ENCODE data around the gene PIK3R5. TPM values are rescaled to one million over a fixed set of nuclear protein-coding genes. Genes with fewer than 3 reads are reported as not detected.

PIK3R5 gene
- total RNA-seq, 1 donor from 2014 or later, result 0.30 TPM

DNA sequence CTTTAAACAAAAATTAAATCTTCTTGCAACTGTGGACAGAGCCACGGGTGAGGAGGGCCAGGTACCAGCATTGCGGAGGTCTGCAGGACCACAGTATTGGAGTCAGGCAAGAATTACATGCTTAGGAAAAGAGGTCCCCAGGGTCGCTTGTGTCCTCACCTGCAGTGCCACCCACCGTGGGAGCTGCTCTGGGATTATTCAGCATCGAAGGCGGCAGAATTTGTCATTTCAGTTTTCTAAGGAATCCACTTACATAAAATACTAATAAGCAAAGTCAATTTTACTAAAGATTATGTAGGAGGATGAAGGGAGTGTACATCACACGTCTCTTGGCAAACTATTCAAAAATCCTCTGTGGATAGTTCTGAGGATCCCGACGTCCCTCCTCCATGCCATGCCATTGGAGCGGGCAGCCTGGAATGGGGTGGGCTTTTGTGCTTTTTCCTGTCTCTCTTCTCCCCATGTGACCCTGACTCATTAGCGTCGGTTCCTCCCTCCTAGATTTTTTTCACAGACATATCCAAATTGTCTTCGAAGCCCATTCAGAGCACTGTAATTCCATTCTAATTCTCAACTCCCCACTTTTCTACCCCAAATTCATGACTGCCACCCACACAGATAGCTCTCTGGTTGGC lies 95.0 kb downstream of the PIK3R5 start:
- Histone ChIP-seq H2AFZ (ENCODE audit: low read depth, low read length) (no peak overlapping the region), H4K20me1 (ENCODE audit: insufficient read depth, low read length) (no peaks in the 10 kb centered on the region), H3K27ac (ENCODE audit: low read depth, low read length) (no peak overlapping the region), H3K36me3 (ENCODE audit: insufficient read depth, low read length) (no peaks in the 10 kb centered on the region), H3K79me2 (ENCODE audit: insufficient read depth, low read length) (no peaks in the 10 kb centered on the region), H3K4me1 (ENCODE audit: insufficient read depth, low read length) (no peaks in the 10 kb centered on the region), H3K27me3 (ENCODE audit: insufficient read depth, low read length) (peaks cover 27% of the 10 kb centered on the region), H3K9ac (ENCODE audit: low read length) (no peak overlapping the region), H3K9me3 (ENCODE audit: insufficient read depth, low read depth, low read length) (no peaks in the 10 kb centered on the region), H3K4me3 (ENCODE audit: insufficient read depth, low read depth, low read length) (no peak overlapping the region), H3K4me2 (ENCODE audit: low read length) (no peak overlapping the region)
- H3K27ac Mint-ChIP-seq (ENCODE audit: unreplicated experiment), result no peak overlapping the region
- H3K27me3 Mint-ChIP-seq (ENCODE audit: low read depth, unreplicated experiment), result peaks cover 60% of the 10 kb centered on the region
- no peak for DNase-seq (ENCODE audit: low read depth)
- TF ChIP-seq, protein P1, sequence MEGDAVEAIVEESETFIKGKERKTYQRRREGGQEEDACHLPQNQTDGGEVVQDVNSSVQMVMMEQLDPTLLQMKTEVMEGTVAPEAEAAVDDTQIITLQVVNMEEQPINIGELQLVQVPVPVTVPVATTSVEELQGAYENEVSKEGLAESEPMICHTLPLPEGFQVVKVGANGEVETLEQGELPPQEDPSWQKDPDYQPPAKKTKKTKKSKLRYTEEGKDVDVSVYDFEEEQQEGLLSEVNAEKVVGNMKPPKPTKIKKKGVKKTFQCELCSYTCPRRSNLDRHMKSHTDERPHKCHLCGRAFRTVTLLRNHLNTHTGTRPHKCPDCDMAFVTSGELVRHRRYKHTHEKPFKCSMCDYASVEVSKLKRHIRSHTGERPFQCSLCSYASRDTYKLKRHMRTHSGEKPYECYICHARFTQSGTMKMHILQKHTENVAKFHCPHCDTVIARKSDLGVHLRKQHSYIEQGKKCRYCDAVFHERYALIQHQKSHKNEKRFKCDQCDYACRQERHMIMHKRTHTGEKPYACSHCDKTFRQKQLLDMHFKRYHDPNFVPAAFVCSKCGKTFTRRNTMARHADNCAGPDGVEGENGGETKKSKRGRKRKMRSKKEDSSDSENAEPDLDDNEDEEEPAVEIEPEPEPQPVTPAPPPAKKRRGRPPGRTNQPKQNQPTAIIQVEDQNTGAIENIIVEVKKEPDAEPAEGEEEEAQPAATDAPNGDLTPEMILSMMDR (IDR thresholded peaks at IDR 0.05; ENCODE audit: insufficient read depth, low read depth, low read length), result no peak
- TF ChIP-seq EZH2 (IDR thresholded peaks at IDR 0.05; ENCODE audit: insufficient read depth, low read length), result no peak
- no peak overlapping the region for H3K4me3 Mint-ChIP-seq (ENCODE audit: unreplicated experiment)
- no peak for FAIRE-seq
- H3K9me3 Mint-ChIP-seq (ENCODE audit: unreplicated experiment), result peaks cover 4% of the 10 kb centered on the region
- H3K36me3 Mint-ChIP-seq (ENCODE audit: low read depth, unreplicated experiment), result peaks cover 2% of the 10 kb centered on the region
- no peaks in the 10 kb centered on the region for H3K4me1 Mint-ChIP-seq (ENCODE audit: low read depth, unreplicated experiment)

DNA sequence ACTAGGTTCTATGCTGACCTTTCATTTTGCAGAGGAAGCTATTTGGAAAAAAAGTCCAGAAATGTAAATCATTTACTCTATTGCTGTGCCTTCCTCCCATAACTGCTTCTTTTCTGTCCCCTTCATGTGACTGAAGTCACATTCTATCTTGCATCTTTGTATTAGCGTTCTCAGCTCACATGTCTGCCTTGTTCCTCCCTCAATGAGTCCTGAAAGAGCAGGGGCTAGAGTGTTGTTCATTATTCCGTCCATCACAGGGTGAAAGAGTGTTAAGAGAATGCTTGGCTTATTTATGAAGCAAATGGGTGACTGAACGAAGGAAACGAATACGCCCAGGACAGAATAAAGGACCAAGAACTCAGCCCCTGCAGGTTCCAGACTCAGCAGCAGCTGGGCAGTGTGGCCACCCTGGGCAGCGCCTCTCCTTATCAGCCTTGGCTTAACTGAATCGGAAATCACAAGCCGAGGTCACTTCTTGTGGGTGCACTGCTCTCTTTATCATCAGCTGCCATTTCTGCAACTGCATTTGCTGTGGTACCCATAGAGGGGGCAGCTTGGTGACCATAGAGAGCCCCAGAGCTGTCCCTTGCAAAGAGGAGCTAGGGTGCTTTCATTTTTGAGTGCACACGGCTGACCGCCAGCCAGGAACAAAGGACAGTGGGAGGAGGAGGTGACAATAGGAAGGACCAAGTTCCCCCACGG lies 96.2 kb downstream of the PIK3R5 start:
- Mint-ChIP-seq H3K27ac (ENCODE audit: unreplicated experiment) (no peak overlapping the region), H3K9me3 (ENCODE audit: unreplicated experiment) (peaks cover 4% of the 10 kb centered on the region), H3K27me3 (ENCODE audit: low read depth, unreplicated experiment) (peaks cover 53% of the 10 kb centered on the region), H3K36me3 (ENCODE audit: low read depth, unreplicated experiment) (no peaks in the 10 kb centered on the region), H3K4me1 (ENCODE audit: low read depth, unreplicated experiment) (no peaks in the 10 kb centered on the region), H3K4me3 (ENCODE audit: unreplicated experiment) (no peak overlapping the region)
- Histone ChIP-seq H3K27ac (ENCODE audit: low read depth, low read length) (no peak overlapping the region), H3K4me3 (ENCODE audit: insufficient read depth, low read depth, low read length) (no peak overlapping the region), H3K9me3 (ENCODE audit: insufficient read depth, low read depth, low read length) (no peaks in the 10 kb centered on the region), H3K9ac (ENCODE audit: low read length) (no peak overlapping the region), H3K79me2 (ENCODE audit: insufficient read depth, low read length) (no peaks in the 10 kb centered on the region), H2AFZ (ENCODE audit: low read depth, low read length) (no peak overlapping the region), H3K4me2 (ENCODE audit: low read length) (no peak overlapping the region), H4K20me1 (ENCODE audit: insufficient read depth, low read length) (no peaks in the 10 kb centered on the region), H3K36me3 (ENCODE audit: insufficient read depth, low read length) (no peaks in the 10 kb centered on the region), H3K27me3 (ENCODE audit: insufficient read depth, low read length) (peaks cover 29% of the 10 kb centered on the region), H3K4me1 (ENCODE audit: insufficient read depth, low read length) (no peaks in the 10 kb centered on the region)
- DNase-seq (ENCODE audit: low read depth), result no peak
- no peak for FAIRE-seq
- no peak for TF ChIP-seq EZH2 (IDR thresholded peaks at IDR 0.05; ENCODE audit: insufficient read depth, low read length)
- TF ChIP-seq, protein P1 (IDR thresholded peaks at IDR 0.05; ENCODE audit: insufficient read depth, low read depth, low read length), result no peak

GRCh38 chr17:8868529-8868951 lies 97.0 kb downstream of the PIK3R5 start:
- Histone ChIP-seq H3K4me2 (ENCODE audit: low read length) (no peak overlapping the region), H4K20me1 (ENCODE audit: insufficient read depth, low read length) (no peaks in the 10 kb centered on the region), H2AFZ (ENCODE audit: low read depth, low read length) (no peak overlapping the region), H3K79me2 (ENCODE audit: insufficient read depth, low read length) (no peaks in the 10 kb centered on the region), H3K27ac (ENCODE audit: low read depth, low read length) (no peak overlapping the region), H3K9ac (ENCODE audit: low read length) (no peak overlapping the region), H3K4me3 (ENCODE audit: insufficient read depth, low read depth, low read length) (no peak overlapping the region), H3K9me3 (ENCODE audit: insufficient read depth, low read depth, low read length) (no peaks in the 10 kb centered on the region), H3K4me1 (ENCODE audit: insufficient read depth, low read length) (no peaks in the 10 kb centered on the region), H3K36me3 (ENCODE audit: insufficient read depth, low read length) (no peaks in the 10 kb centered on the region), H3K27me3 (ENCODE audit: insufficient read depth, low read length) (peaks cover 25% of the 10 kb centered on the region)
- no peak for TF ChIP-seq EZH2 (IDR thresholded peaks at IDR 0.05; ENCODE audit: insufficient read depth, low read length)
- TF ChIP-seq, protein P1 (IDR thresholded peaks at IDR 0.05; ENCODE audit: insufficient read depth, low read depth, low read length), result no peak
- FAIRE-seq (no peak), DNase-seq (ENCODE audit: low read depth) (no peak)
- Mint-ChIP-seq H3K4me3 (ENCODE audit: unreplicated experiment) (no peak overlapping the region), H3K27ac (ENCODE audit: unreplicated experiment) (no peak overlapping the region), H3K4me1 (ENCODE audit: low read depth, unreplicated experiment) (no peaks in the 10 kb centered on the region), H3K9me3 (ENCODE audit: unreplicated experiment) (peaks cover 4% of the 10 kb centered on the region), H3K27me3 (ENCODE audit: low read depth, unreplicated experiment) (peaks cover 46% of the 10 kb centered on the region), H3K36me3 (ENCODE audit: low read depth, unreplicated experiment) (no peaks in the 10 kb centered on the region)

All from astrocyte (in vitro differentiated cells and primary cell).